Measurements from ENCODE around the gene KCNJ18. TPM values are rescaled to one million over a fixed set of nuclear protein-coding genes. Genes with fewer than 3 reads are reported as not detected.
"Not testable (repeated sequence)": the region's sequence is repeated elsewhere in the genome, so short reads cannot be mapped to it uniquely, and the experiment has no call there.

The KCNJ18 gene
- total RNA-seq, 2 experiments from 2014 or later: not detected

DNA sequence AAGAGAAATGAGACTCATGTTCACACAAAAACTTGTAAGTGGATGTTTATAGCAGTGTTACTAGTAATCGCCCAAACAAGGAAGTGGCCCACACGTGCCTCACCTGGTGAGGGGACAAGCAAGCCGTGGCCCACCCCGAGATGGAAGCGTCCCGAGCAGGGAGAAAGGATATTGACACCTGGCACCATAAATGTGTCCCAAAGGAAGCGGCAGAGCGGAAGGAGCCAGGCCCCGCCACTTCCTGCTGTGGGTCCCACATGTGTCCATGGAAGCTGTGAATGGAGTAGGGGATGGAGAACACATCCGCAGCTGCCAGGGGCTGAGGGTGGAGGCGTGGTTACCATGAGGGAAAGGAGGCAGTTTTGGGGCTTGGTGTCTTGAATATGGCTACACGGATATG, 18.9 kb downstream of the KCNJ18 start:
- POLR2A ChIA-PET: no interaction called here
- Histone ChIP-seq H3K4me1 (ENCODE audit: insufficient read depth, low read length, poor library complexity, severe bottlenecking) (no peaks in the 10 kb centered on the region), H4K20me1 (ENCODE audit: insufficient read depth, low read length) (no peaks in the 10 kb centered on the region), H3K36me3 (ENCODE audit: insufficient read depth, low read length) (no peaks in the 10 kb centered on the region), H3K79me2 (ENCODE audit: insufficient read depth, low read depth, low read length) (no peaks in the 10 kb centered on the region), H3K27ac (ENCODE audit: low read depth, low read length, poor library complexity, severe bottlenecking) (no peak overlapping the region), H3K4me3 (ENCODE audit: low read depth, low read length, poor library complexity, severe bottlenecking) (no peak overlapping the region), H3K9me3 (ENCODE audit: low read length) (no peaks in the 10 kb centered on the region), H3K9me2 (ENCODE audit: insufficient read depth, low read length) (no peaks in the 10 kb centered on the region), H2AFZ (ENCODE audit: low read length) (no peak overlapping the region), H3K4me2 (ENCODE audit: low read length) (no peak overlapping the region)
- no TSS peak for BruUV-seq (replicated peaks)
- TF ChIP-seq, protein P1, sequence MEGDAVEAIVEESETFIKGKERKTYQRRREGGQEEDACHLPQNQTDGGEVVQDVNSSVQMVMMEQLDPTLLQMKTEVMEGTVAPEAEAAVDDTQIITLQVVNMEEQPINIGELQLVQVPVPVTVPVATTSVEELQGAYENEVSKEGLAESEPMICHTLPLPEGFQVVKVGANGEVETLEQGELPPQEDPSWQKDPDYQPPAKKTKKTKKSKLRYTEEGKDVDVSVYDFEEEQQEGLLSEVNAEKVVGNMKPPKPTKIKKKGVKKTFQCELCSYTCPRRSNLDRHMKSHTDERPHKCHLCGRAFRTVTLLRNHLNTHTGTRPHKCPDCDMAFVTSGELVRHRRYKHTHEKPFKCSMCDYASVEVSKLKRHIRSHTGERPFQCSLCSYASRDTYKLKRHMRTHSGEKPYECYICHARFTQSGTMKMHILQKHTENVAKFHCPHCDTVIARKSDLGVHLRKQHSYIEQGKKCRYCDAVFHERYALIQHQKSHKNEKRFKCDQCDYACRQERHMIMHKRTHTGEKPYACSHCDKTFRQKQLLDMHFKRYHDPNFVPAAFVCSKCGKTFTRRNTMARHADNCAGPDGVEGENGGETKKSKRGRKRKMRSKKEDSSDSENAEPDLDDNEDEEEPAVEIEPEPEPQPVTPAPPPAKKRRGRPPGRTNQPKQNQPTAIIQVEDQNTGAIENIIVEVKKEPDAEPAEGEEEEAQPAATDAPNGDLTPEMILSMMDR (conservative IDR thresholded peaks at IDR 0.05; ENCODE audit: low read length): no peak
- TF ChIP-seq EZH2phosphoT487 (IDR thresholded peaks at IDR 0.05; ENCODE audit: borderline replicate concordance, low read depth, low read length): no peak
- DNase-seq (ENCODE audit: low spot score): no peak
- intact Hi-C loops (cut with micrococcal nuclease; ENCODE audit: unreplicated experiment): no loop called here
- CTCF ChIA-PET (ENCODE audit: unreplicated experiment): no interaction called here

DNA sequence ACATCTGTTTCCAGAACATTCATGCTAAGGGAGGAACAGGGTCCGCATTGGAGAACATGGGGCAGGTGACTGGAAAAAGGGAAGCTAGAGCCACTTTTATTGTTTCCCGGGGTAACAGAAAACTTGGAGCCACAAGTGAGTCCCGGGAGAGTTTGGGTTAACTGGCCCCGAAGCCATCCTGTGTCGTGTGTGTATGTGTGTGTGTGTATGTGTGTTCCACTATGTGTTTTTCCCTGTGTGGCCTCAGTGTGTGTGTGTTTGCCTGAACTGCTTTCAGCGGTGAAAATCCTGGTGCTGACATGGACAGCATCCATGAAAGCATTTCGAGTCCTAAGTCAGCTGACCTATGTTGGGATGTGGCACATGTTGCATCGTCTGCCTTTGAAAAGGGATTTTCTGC, 20.7 kb downstream of the KCNJ18 start:
- H4K20me1 ChIP-seq (ENCODE audit: insufficient read depth, low read length); H3K4me3 ChIP-seq (ENCODE audit: low read depth, low read length, poor library complexity, severe bottlenecking); H3K9me2 ChIP-seq (ENCODE audit: insufficient read depth, low read length); H3K36me3 ChIP-seq (ENCODE audit: insufficient read depth, low read length); CTCF ChIA-PET (ENCODE audit: unreplicated experiment); DNase-seq (ENCODE audit: low spot score); H2AFZ ChIP-seq (ENCODE audit: low read length); H3K4me2 ChIP-seq (ENCODE audit: low read length); H3K9me3 ChIP-seq (ENCODE audit: low read length); H3K4me1 ChIP-seq (ENCODE audit: insufficient read depth, low read length, poor library complexity, severe bottlenecking); intact Hi-C loops (cut with micrococcal nuclease; ENCODE audit: unreplicated experiment); H3K27ac ChIP-seq (ENCODE audit: low read depth, low read length, poor library complexity, severe bottlenecking); H3K79me2 ChIP-seq (ENCODE audit: insufficient read depth, low read depth, low read length); BruUV-seq (replicated peaks); POLR2A ChIA-PET: not testable (repeated sequence)

DNA sequence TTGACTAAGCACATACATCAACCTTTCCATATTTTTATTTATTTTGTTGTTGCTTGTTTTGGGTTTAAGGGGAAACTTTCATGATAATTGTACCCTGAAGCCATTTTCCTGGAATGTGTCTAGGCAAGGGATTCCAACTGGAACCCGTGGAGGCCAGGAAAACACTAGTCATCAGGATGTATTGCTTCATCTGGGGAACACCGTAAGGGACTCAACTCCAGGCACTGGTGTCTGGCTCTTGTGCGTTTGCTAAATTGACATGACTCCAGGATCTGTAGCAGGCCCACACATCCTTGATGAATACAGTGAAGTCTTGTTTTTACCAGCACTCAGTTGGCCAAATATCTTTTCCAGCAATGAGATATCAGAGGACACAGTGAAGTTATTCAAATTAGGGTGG, 21.3 kb downstream of the KCNJ18 start:
- H3K36me3 ChIP-seq (ENCODE audit: insufficient read depth, low read length); H3K27ac ChIP-seq (ENCODE audit: low read depth, low read length, poor library complexity, severe bottlenecking); H4K20me1 ChIP-seq (ENCODE audit: insufficient read depth, low read length); BruUV-seq (replicated peaks); H3K9me3 ChIP-seq (ENCODE audit: low read length); POLR2A ChIA-PET; H3K4me1 ChIP-seq (ENCODE audit: insufficient read depth, low read length, poor library complexity, severe bottlenecking); H2AFZ ChIP-seq (ENCODE audit: low read length); intact Hi-C loops (cut with micrococcal nuclease; ENCODE audit: unreplicated experiment); H3K79me2 ChIP-seq (ENCODE audit: insufficient read depth, low read depth, low read length); H3K4me3 ChIP-seq (ENCODE audit: low read depth, low read length, poor library complexity, severe bottlenecking); DNase-seq (ENCODE audit: low spot score); H3K4me2 ChIP-seq (ENCODE audit: low read length); CTCF ChIA-PET (ENCODE audit: unreplicated experiment); H3K9me2 ChIP-seq (ENCODE audit: insufficient read depth, low read length): not testable (repeated sequence)

DNA sequence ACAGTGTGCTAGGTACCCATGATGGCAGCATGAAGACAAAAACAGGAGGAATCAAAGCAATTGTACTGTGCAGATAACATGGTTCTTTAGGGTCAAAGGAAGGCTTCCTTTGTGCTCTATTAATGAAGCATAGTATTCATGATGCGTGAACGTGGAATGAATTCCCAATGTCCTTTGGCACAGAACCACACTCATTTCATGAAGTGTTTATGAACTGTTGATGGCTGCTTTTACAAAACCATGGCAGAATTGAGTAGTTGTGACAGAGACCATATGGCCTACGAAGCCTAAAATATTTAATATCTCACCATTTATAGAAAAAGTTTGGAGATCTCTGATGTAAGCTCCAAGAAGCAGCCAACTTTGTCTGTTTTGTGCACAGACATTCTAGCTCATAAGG, 22.4 kb downstream of the KCNJ18 start:
- H3K27ac ChIP-seq (ENCODE audit: low read depth, low read length, poor library complexity, severe bottlenecking); DNase-seq (ENCODE audit: low spot score); H3K4me3 ChIP-seq (ENCODE audit: low read depth, low read length, poor library complexity, severe bottlenecking); BruUV-seq (replicated peaks); intact Hi-C loops (cut with micrococcal nuclease; ENCODE audit: unreplicated experiment); H3K4me2 ChIP-seq (ENCODE audit: low read length); H3K36me3 ChIP-seq (ENCODE audit: insufficient read depth, low read length); H3K4me1 ChIP-seq (ENCODE audit: insufficient read depth, low read length, poor library complexity, severe bottlenecking); POLR2A ChIA-PET; H3K9me3 ChIP-seq (ENCODE audit: low read length); H3K79me2 ChIP-seq (ENCODE audit: insufficient read depth, low read depth, low read length); CTCF ChIA-PET (ENCODE audit: unreplicated experiment); H4K20me1 ChIP-seq (ENCODE audit: insufficient read depth, low read length); H3K9me2 ChIP-seq (ENCODE audit: insufficient read depth, low read length); H2AFZ ChIP-seq (ENCODE audit: low read length): not testable (repeated sequence)

DNA sequence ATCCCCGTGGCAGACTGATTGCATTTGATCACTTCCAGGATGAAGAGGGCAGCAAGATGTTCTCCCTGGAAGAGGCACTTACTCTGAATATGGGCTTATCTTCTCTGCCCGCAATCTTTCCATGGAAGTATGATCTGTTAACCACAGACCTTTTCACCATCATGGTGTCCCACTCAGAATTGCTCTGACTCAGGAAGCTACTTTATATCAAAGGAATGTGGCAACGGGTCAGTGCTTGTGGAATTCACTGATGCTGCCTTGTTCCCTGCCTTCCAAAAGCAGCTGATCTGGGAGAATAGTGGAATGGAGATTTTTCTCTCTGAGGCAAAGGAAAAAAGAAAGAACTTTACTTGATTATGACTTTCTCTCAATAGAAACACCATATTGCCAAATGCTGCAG, 23.6 kb downstream of the KCNJ18 start:
- H3K27ac ChIP-seq (ENCODE audit: low read depth, low read length, poor library complexity, severe bottlenecking): not testable (repeated sequence)

DNA sequence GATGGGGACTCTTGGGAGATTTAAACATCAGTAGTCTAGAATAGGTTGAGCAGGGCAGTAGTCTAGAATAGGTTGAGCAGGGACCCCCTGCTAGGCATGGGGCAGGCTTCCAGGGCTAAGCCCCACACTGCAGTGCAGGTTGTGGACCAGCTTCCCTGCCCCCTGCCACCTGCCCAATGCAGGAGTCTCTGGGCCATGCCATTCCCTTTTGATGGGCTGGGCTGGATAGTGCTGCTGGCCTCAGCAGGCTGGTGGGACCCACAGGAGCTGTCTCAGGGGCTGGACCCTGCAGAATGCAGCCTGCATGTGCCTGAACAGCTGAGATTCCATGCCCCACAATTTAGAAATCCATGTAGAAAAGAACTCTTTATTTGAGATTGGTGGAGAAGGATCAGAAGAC, 26.6 kb downstream of the KCNJ18 start:
- H3K9me2 ChIP-seq (ENCODE audit: insufficient read depth, low read length); DNase-seq (ENCODE audit: low spot score); POLR2A ChIA-PET; H3K4me3 ChIP-seq (ENCODE audit: low read depth, low read length, poor library complexity, severe bottlenecking); H3K27ac ChIP-seq (ENCODE audit: low read depth, low read length, poor library complexity, severe bottlenecking); H4K20me1 ChIP-seq (ENCODE audit: insufficient read depth, low read length); intact Hi-C loops (cut with micrococcal nuclease; ENCODE audit: unreplicated experiment); H3K9me3 ChIP-seq (ENCODE audit: low read length); H3K4me1 ChIP-seq (ENCODE audit: insufficient read depth, low read length, poor library complexity, severe bottlenecking); H3K79me2 ChIP-seq (ENCODE audit: insufficient read depth, low read depth, low read length); H3K36me3 ChIP-seq (ENCODE audit: insufficient read depth, low read length); H3K4me2 ChIP-seq (ENCODE audit: low read length); CTCF ChIA-PET (ENCODE audit: unreplicated experiment); BruUV-seq (replicated peaks); H2AFZ ChIP-seq (ENCODE audit: low read length): not testable (repeated sequence)

More for the DNA sequence above, 23.6 kb downstream of the KCNJ18 start:
- H3K79me2 ChIP-seq (ENCODE audit: insufficient read depth, low read depth, low read length); POLR2A ChIA-PET; CTCF ChIA-PET (ENCODE audit: unreplicated experiment); H3K4me1 ChIP-seq (ENCODE audit: insufficient read depth, low read length, poor library complexity, severe bottlenecking); BruUV-seq (replicated peaks); H3K4me2 ChIP-seq (ENCODE audit: low read length); intact Hi-C loops (cut with micrococcal nuclease; ENCODE audit: unreplicated experiment); H3K9me3 ChIP-seq (ENCODE audit: low read length); H2AFZ ChIP-seq (ENCODE audit: low read length); H3K36me3 ChIP-seq (ENCODE audit: insufficient read depth, low read length); H3K9me2 ChIP-seq (ENCODE audit: insufficient read depth, low read length); H4K20me1 ChIP-seq (ENCODE audit: insufficient read depth, low read length); DNase-seq (ENCODE audit: low spot score); H3K4me3 ChIP-seq (ENCODE audit: low read depth, low read length, poor library complexity, severe bottlenecking): not testable (repeated sequence)

Measured in OCI-LY7 (cell line).